Measurements from ENCODE around the gene HNRNPUL2. TPM values are rescaled to one million over a fixed set of nuclear protein-coding genes. Genes with fewer than 3 reads are reported as not detected.
"Not testable (repeated sequence)": the region's sequence is repeated elsewhere in the genome, so short reads cannot be mapped to it uniquely, and the experiment has no call there.

Gene HNRNPUL2
- total RNA-seq, 1 donor from 2014 or later = 8.0 TPM

GRCh38 chr11:62705413-62705812, 21.8 kb downstream of the HNRNPUL2 start:
- peak overlapping the region; percentile 77 for H3K4me3 ChIP-seq (ENCODE audit: low read depth, low read length)
- peak; percentile 20 for TF ChIP-seq CTCF (conservative IDR thresholded peaks at IDR 0.05; ENCODE audit: low read depth, low read length)
- no peak for DNase-seq (ENCODE audit: low read depth)

- H3K4me3 ChIP-seq (ENCODE audit: low read depth, low read length); DNase-seq (ENCODE audit: low read depth): not testable (repeated sequence)
Observed at GRCh38 chr11:62703921-62704320, 23.3 kb downstream of the HNRNPUL2 start.

- H3K4me3 ChIP-seq (ENCODE audit: low read depth, low read length) = no peak overlapping the region
- no peak for TF ChIP-seq CTCF (conservative IDR thresholded peaks at IDR 0.05; ENCODE audit: low read depth, low read length)
- no peak for DNase-seq (ENCODE audit: low read depth)
Observed at GRCh38 chr11:62702246-62702645, 25.0 kb downstream of the HNRNPUL2 start.

GRCh38 chr11:62694455-62695167, 32.6 kb downstream of the HNRNPUL2 start:
- no peak overlapping the region for H3K4me3 ChIP-seq (ENCODE audit: low read depth, low read length)
- peak; percentile 84 for TF ChIP-seq CTCF (conservative IDR thresholded peaks at IDR 0.05; ENCODE audit: low read depth, low read length)
- DNase-seq (ENCODE audit: low read depth) = no peak

- not testable (repeated sequence) for DNase-seq (ENCODE audit: low read depth); H3K4me3 ChIP-seq (ENCODE audit: low read depth, low read length)
Observed at GRCh38 chr11:62693624-62694023, 33.6 kb downstream of the HNRNPUL2 start.

GRCh38 chr11:62689421-62690183, 37.7 kb downstream of the HNRNPUL2 start, which contains the start of gene LRRN4CL:
Gene LRRN4CL, minus strand, starts transcription at chr11:62689530. Its CDS starts 1,022 bp downstream, at chr11:62688508.
- no peak within 1 kb of the TSS for H3K4me3 ChIP-seq (ENCODE audit: low read depth, low read length)
- no peak for TF ChIP-seq CTCF (conservative IDR thresholded peaks at IDR 0.05; ENCODE audit: low read depth, low read length)
- no peak for DNase-seq (ENCODE audit: low read depth)

- TF ChIP-seq CTCF (conservative IDR thresholded peaks at IDR 0.05; ENCODE audit: low read depth, low read length) = no peak
- no peak for DNase-seq (ENCODE audit: low read depth)
- no peak overlapping the region for H3K4me3 ChIP-seq (ENCODE audit: low read depth, low read length)
Observed at GRCh38 chr11:62688491-62688890, 38.8 kb downstream of the HNRNPUL2 start.

Measured in epithelial cell of proximal tubule (primary cell).